Keratinocyte (primary cell): Measurements from ENCODE around the gene CDYL. TPM values are rescaled to one million over a fixed set of nuclear protein-coding genes. Genes with fewer than 3 reads are reported as not detected.

Source experiments
- DNase-seq: peaks from one replicate; pipeline ENCODE4 v3.0.0-alpha.2; 2011; ENCODE audit warnings: low read depth, missing footprints, low spot score
- FAIRE-seq: peaks from 2 replicates; lab custom pipeline; 2011; peaks lifted over from hg19 to GRCh38; lab: Jason Lieb, UNC
- H2AFZ ChIP-seq: 2 replicates; pipeline ENCODE4 v1.6.0; 2012; ENCODE audit warnings: low read length, control low read depth, inconsistent platforms; ENCODE audit not compliant: control insufficient read depth
- H3K27ac ChIP-seq: 2 replicates; pipeline ENCODE4 v1.5.1; 2011; ENCODE audit warnings: low read length; ENCODE audit not compliant: control insufficient read depth, insufficient read depth
- H3K27me3 ChIP-seq: 3 replicates; pipeline ENCODE4 v1.6.0; 2011; ENCODE audit warnings: low read length; ENCODE audit not compliant: control insufficient read depth, insufficient read depth; ENCODE audit errors: extremely low read depth
- H3K36me3 ChIP-seq, 2 experiments: 2 replicates in 1 of 2; 3 replicates in 1 of 2; pipeline ENCODE4 v1.5.1; 2011; ENCODE audit warnings: low read length in 2 of 2, mild to moderate bottlenecking in 1 of 2; ENCODE audit not compliant: control insufficient read depth in 2 of 2, insufficient read depth in 2 of 2; ENCODE audit errors: extremely low read depth in 1 of 2
- H3K4me1 ChIP-seq: 3 replicates; pipeline ENCODE4 v1.5.1; 2011; ENCODE audit warnings: low read length; ENCODE audit not compliant: control insufficient read depth, insufficient read depth; ENCODE audit errors: extremely low read depth
- H3K4me2 ChIP-seq: 3 replicates; pipeline ENCODE4 v1.6.0; 2011; ENCODE audit warnings: low read depth, low read length; ENCODE audit not compliant: control insufficient read depth, insufficient read depth; ENCODE audit errors: extremely low read depth
- H3K4me3 ChIP-seq, 3 experiments: fragments of 200-600 bp in 1 of 3; sonication (generic) in 1 of 3; 2 replicates in 2 of 3; 3 replicates in 1 of 3; pipeline ENCODE4 v1.5.1; 2011 to 2016; ENCODE audit warnings: low read length in 3 of 3, mild to moderate bottlenecking in 3 of 3, control low read depth in 2 of 3, inconsistent platforms in 1 of 3, low read depth in 1 of 3, mixed read lengths in 1 of 3, mixed run types in 1 of 3, moderate library complexity in 1 of 3; ENCODE audit not compliant: control insufficient read depth in 2 of 3, insufficient read depth in 2 of 3; ENCODE audit errors: extremely low read depth in 1 of 3
- H3K79me2 ChIP-seq: 2 replicates; pipeline ENCODE4 v1.6.0; 2012; ENCODE audit warnings: low read length; ENCODE audit not compliant: control insufficient read depth, insufficient read depth
- H3K9ac ChIP-seq: 3 replicates; pipeline ENCODE4 v1.6.0; 2011; ENCODE audit warnings: low read length; ENCODE audit not compliant: control insufficient read depth, insufficient read depth; ENCODE audit errors: extremely low read depth
- H3K9me1 ChIP-seq: 3 replicates; pipeline ENCODE4 v1.6.0; 2011; ENCODE audit warnings: low read length; ENCODE audit not compliant: control insufficient read depth, insufficient read depth; ENCODE audit errors: extremely low read depth
- H3K9me3 ChIP-seq: 2 replicates; pipeline ENCODE4 v1.5.1; 2012; ENCODE audit warnings: low read depth, low read length; ENCODE audit not compliant: control insufficient read depth
- H4K20me1 ChIP-seq: 3 replicates; pipeline ENCODE4 v1.6.0; 2011; ENCODE audit warnings: low read length; ENCODE audit not compliant: control insufficient read depth, insufficient read depth; ENCODE audit errors: extremely low read depth
- EZH2 ChIP-seq: IDR thresholded peaks from one replicate; pipeline ENCODE4 v1.6.1; 2012; ENCODE audit warnings: inconsistent platforms, mild to moderate bottlenecking, low read length, moderate library complexity
- dilution Hi-C: fragments of 300-500 bp; cut with MboI; formaldehyde crosslinking; loops from one replicate; pipeline ENCODE4 v1.7.0; 2020; ENCODE audit warnings: low sequenced_read_pairs; ENCODE audit not compliant: extremely low pct_ligation_motif_present
- polyA plus RNA-seq, 5 experiments: library from polyadenylated mRNA; depleted of rRNA in 3 of 5; stranded (reverse) in 3 of 5; stranded (forward) in 1 of 5; unstranded in 1 of 5; fragments of >200 nt; gene quantifications; 1 replicate in 1 of 5; 2 replicates in 3 of 5; 3 replicates in 1 of 5; pipeline versions ENCODE4 v1.2.1 to v1.2.3, GENCODE V29; 2011 to 2012; ENCODE audit warnings: missing spikeins in 2 of 5, low read depth in 1 of 5, low replicate concordance in 1 of 5
- TF ChIP-seq, protein P1 (sequence below), 3 experiments: IDR thresholded peaks in 1 of 3; conservative IDR thresholded peaks in 1 of 3; optimal IDR thresholded peaks in 1 of 3; 2 replicates in 2 of 3; 3 replicates in 1 of 3; pipeline versions ENCODE3 to v1.5.1; 2011; ENCODE audit warnings: low read length in 3 of 3, mild to moderate bottlenecking in 3 of 3, moderate library complexity in 2 of 3, control low read depth in 1 of 3, inconsistent platforms in 1 of 3; ENCODE audit not compliant: insufficient read depth in 2 of 3; ENCODE audit errors: extremely low read depth in 1 of 3

CDYL gene
- polyA plus RNA-seq, 1 donor (not counting 4 experiments of a cell fraction or from before 2014, with no cell fraction given) = 48.0 TPM

GRCh38 chr6:4965562-4966389, 189.6 kb downstream of the CDYL start:
- dilution Hi-C loops = no loop called here
- H3K4me3 ChIP-seq = no peak overlapping the region
- H3K9ac ChIP-seq = no peak overlapping the region
- no peaks in the 10 kb centered on the region for H4K20me1 ChIP-seq
- no peak overlapping the region for H3K27ac ChIP-seq
- no peak for DNase-seq
- peaks cover 6% of the 10 kb centered on the region for H3K27me3 ChIP-seq
- H2AFZ ChIP-seq = no peak overlapping the region
- H3K9me3 ChIP-seq = no peaks in the 10 kb centered on the region
- no peaks in the 10 kb centered on the region for H3K9me1 ChIP-seq
- no peak for TF ChIP-seq EZH2
- TF ChIP-seq, protein P1, sequence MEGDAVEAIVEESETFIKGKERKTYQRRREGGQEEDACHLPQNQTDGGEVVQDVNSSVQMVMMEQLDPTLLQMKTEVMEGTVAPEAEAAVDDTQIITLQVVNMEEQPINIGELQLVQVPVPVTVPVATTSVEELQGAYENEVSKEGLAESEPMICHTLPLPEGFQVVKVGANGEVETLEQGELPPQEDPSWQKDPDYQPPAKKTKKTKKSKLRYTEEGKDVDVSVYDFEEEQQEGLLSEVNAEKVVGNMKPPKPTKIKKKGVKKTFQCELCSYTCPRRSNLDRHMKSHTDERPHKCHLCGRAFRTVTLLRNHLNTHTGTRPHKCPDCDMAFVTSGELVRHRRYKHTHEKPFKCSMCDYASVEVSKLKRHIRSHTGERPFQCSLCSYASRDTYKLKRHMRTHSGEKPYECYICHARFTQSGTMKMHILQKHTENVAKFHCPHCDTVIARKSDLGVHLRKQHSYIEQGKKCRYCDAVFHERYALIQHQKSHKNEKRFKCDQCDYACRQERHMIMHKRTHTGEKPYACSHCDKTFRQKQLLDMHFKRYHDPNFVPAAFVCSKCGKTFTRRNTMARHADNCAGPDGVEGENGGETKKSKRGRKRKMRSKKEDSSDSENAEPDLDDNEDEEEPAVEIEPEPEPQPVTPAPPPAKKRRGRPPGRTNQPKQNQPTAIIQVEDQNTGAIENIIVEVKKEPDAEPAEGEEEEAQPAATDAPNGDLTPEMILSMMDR (optimal IDR thresholded peaks at IDR 0.05 in 1 of 3, IDR thresholded peaks at IDR 0.05 in 1 of 3, conservative IDR thresholded peaks at IDR 0.05 in 1 of 3; ENCODE audit: extremely low read depth in 1 of 3, insufficient read depth in 2 of 3, low read length in 3 of 3) = no peak
- no peaks in the 10 kb centered on the region for H3K36me3 ChIP-seq
- no peaks in the 10 kb centered on the region for H3K4me1 ChIP-seq
- no peaks in the 10 kb centered on the region for H3K79me2 ChIP-seq
- no peak for FAIRE-seq
- no peak overlapping the region for H3K4me2 ChIP-seq

DNA sequence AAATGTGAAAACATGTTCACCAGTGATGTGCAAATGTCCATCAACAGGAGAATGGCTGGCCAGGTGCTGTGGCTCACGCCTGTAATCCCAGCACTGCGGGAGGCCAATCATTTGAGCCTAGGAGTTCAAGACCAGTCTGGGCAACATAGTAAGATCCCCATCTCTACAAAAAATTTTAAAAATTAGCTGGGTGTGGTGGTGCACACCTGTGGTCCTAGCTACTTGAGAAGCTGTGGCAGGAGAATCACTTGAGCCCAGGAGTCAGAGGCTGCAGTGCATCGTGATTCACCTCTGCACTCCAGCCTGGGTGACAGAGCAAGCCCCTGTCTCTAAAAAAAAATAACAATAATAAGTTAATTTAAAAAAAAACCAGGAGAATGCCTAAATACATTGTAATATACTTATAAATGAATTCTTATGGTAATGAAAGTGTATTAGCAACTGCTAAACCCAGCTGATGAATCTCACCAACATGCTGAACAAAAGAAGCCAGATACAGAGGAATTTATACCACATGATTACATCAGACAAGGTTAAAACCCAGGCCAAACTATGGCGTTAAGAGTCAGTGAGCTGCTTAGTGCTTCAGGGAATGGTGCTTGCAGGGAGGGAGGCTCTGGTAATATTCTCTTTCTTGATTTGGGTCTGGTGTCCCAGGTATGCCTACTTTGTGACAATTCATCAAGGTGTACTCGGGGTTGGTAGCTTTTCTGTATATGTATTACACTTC, 191.3 kb downstream of the CDYL start:
- H3K4me3 ChIP-seq = no peak overlapping the region
- H3K9me1 ChIP-seq = no peaks in the 10 kb centered on the region
- H3K36me3 ChIP-seq = no peaks in the 10 kb centered on the region
- H3K9me3 ChIP-seq = no peaks in the 10 kb centered on the region
- H3K79me2 ChIP-seq = no peaks in the 10 kb centered on the region
- dilution Hi-C loops = no loop called here
- H2AFZ ChIP-seq = no peak overlapping the region
- H3K4me1 ChIP-seq = no peaks in the 10 kb centered on the region
- TF ChIP-seq EZH2 = no peak
- TF ChIP-seq, protein P1 (optimal IDR thresholded peaks at IDR 0.05 in 1 of 3, IDR thresholded peaks at IDR 0.05 in 1 of 3, conservative IDR thresholded peaks at IDR 0.05 in 1 of 3; ENCODE audit: extremely low read depth in 1 of 3, insufficient read depth in 2 of 3, low read length in 3 of 3) = no peak
- no peak overlapping the region for H3K27ac ChIP-seq
- no peak for FAIRE-seq
- no peaks in the 10 kb centered on the region for H4K20me1 ChIP-seq
- H3K9ac ChIP-seq = no peak overlapping the region
- peaks cover 6% of the 10 kb centered on the region for H3K27me3 ChIP-seq
- DNase-seq = no peak
- no peak overlapping the region for H3K4me2 ChIP-seq
